SJSA1 (cell line): ENCODE data around the gene POLRMT. TPM values are rescaled to one million over a fixed set of nuclear protein-coding genes. Genes with fewer than 3 reads are reported as not detected.
A peak's percentile ranks its signal among the peaks of the same experiment; 100 is the strongest.
"Not testable (repeated sequence)": the region's sequence is repeated elsewhere in the genome, so short reads cannot be mapped to it uniquely, and the experiment has no call there.

Experiments
- DNase-seq, 2 experiments: peaks; one replicate each; pipeline ENCODE4 v3.0.0-alpha.2; 2015 to 2020; ENCODE audit warnings: low spot score in 2 of 2, low read depth in 1 of 2
- H3K27ac ChIP-seq: fragments of 250-450 bp; sonication (Bioruptor Pico); 2 replicates; pipeline ENCODE4 v1.5.1; 2020; ENCODE audit warnings: mild to moderate bottlenecking, moderate library complexity
- H3K27me3 ChIP-seq: fragments of 250-450 bp; sonication (Bioruptor Pico); replicated peaks from 2 replicates; pipeline ENCODE4 v1.5.1; 2020; ENCODE audit warnings: mild to moderate bottlenecking, moderate library complexity
- H3K36me3 ChIP-seq: fragments of 250-450 bp; sonication (Bioruptor Pico); 2 replicates; pipeline ENCODE4 v1.5.1; 2020; ENCODE audit warnings: mild to moderate bottlenecking
- H3K4me1 ChIP-seq: fragments of 250-450 bp; sonication (Bioruptor Pico); replicated peaks from 2 replicates; pipeline ENCODE4 v1.6.1; 2021; ENCODE audit warnings: mild to moderate bottlenecking
- H3K4me3 ChIP-seq: fragments of 250-450 bp; sonication (Bioruptor Pico); 2 replicates; pipeline ENCODE4 v1.5.1; 2020; ENCODE audit warnings: mild to moderate bottlenecking
- H3K9me3 ChIP-seq: fragments of 250-450 bp; sonication (Bioruptor Pico); replicated peaks from 2 replicates; pipeline ENCODE4 v1.5.1; 2020; ENCODE audit warnings: mild to moderate bottlenecking
- total RNA-seq: library from RNA; depleted of rRNA; stranded (reverse); fragments of >200 nt; shearing (Covaris generic); gene quantifications from 2 replicates; pipeline ENCODE4 v1.2.3, GENCODE V29; 2014

The POLRMT gene
- total RNA-seq, 1 experiment from 2014 or later = 44.2 TPM

GRCh38 chr19:613732-614567, 19.4 kb downstream of the POLRMT start:
- H3K4me3 ChIP-seq = no peak overlapping the region
- peaks cover 42% of the 10 kb centered on the region for H3K36me3 ChIP-seq
- peak in 1 of 2 experiments; percentile 46 for DNase-seq
- peaks cover 34% of the 10 kb centered on the region for H3K4me1 ChIP-seq
- no peak overlapping the region for H3K27ac ChIP-seq
- no peaks in the 10 kb centered on the region; the same call in 1 of the 2 replicates for H3K9me3 ChIP-seq
- H3K27me3 ChIP-seq = no peaks in the 10 kb centered on the region

- Histone ChIP-seq H3K4me1 (peaks cover 38% of the 10 kb centered on the region), H3K27me3 (no peaks in the 10 kb centered on the region), H3K9me3 (no peaks in the 10 kb centered on the region; the same call in 1 of the 2 replicates), H3K27ac (no peak overlapping the region), H3K36me3 (peaks cover 32% of the 10 kb centered on the region), H3K4me3 (no peak overlapping the region)
- DNase-seq = no peak
These were observed 20.4 kb downstream of the POLRMT start for GRCh38 chr19:612941-613340.

- Histone ChIP-seq H3K36me3 (peaks cover 31% of the 10 kb centered on the region), H3K9me3 (no peaks in the 10 kb centered on the region; the same call in 1 of the 2 replicates), H3K4me1 (peaks cover 38% of the 10 kb centered on the region), H3K27ac (peak overlapping the region; percentile 93), H3K4me3 (no peak overlapping the region), H3K27me3 (no peaks in the 10 kb centered on the region)
- peak; percentile 98 to 99 for DNase-seq
These were observed 21.9 kb downstream of the POLRMT start for GRCh38 chr19:611481-611868.

- no peaks in the 10 kb centered on the region for H3K27me3 ChIP-seq
- H3K4me3 ChIP-seq = peak overlapping the region; percentile 14
- H3K9me3 ChIP-seq = no peaks in the 10 kb centered on the region; the same call in 1 of the 2 replicates
- peak; percentile 93 to 94 for DNase-seq
- peak overlapping the region; percentile 93 for H3K27ac ChIP-seq
- H3K4me1 ChIP-seq = peaks cover 38% of the 10 kb centered on the region
- H3K36me3 ChIP-seq = peaks cover 31% of the 10 kb centered on the region
These were observed 22.4 kb downstream of the POLRMT start for GRCh38 chr19:610801-611480.

- peaks cover 28% of the 10 kb centered on the region for H3K36me3 ChIP-seq
- H3K27me3 ChIP-seq = no peaks in the 10 kb centered on the region
- H3K4me1 ChIP-seq = peaks cover 38% of the 10 kb centered on the region
- H3K9me3 ChIP-seq = no peaks in the 10 kb centered on the region; the same call in 1 of the 2 replicates
- DNase-seq = peak in 1 of 2 experiments; percentile 60
- peak overlapping the region; percentile 93 for H3K27ac ChIP-seq
- H3K4me3 ChIP-seq = peak overlapping the region; percentile 17
These were observed 23.1 kb downstream of the POLRMT start for GRCh38 chr19:610071-610800.

GRCh38 chr19:609004-609346, 24.4 kb downstream of the POLRMT start:
- Histone ChIP-seq H3K4me3 (no peak overlapping the region), H3K9me3 (no peaks in the 10 kb centered on the region; the same call in 1 of the 2 replicates), H3K36me3 (peaks cover 17% of the 10 kb centered on the region), H3K4me1 (peaks cover 38% of the 10 kb centered on the region), H3K27me3 (no peaks in the 10 kb centered on the region), H3K27ac (peak overlapping the region; percentile 42; the same call in 1 of the 2 replicates)
- DNase-seq = no peak

- Histone ChIP-seq H3K9me3 (no peaks in the 10 kb centered on the region; the same call in 1 of the 2 replicates), H3K4me1 (peaks cover 38% of the 10 kb centered on the region), H3K36me3 (peaks cover 17% of the 10 kb centered on the region), H3K27ac (no peak overlapping the region), H3K4me3 (no peak overlapping the region), H3K27me3 (no peaks in the 10 kb centered on the region)
- no peak for DNase-seq
These were observed 25.0 kb downstream of the POLRMT start for GRCh38 chr19:608155-609003.

GRCh38 chr19:607301-608154, 25.8 kb downstream of the POLRMT start:
- H3K4me3 ChIP-seq = no peak overlapping the region
- H3K4me1 ChIP-seq = peaks cover 38% of the 10 kb centered on the region
- no peak overlapping the region for H3K27ac ChIP-seq
- H3K27me3 ChIP-seq = no peaks in the 10 kb centered on the region
- H3K36me3 ChIP-seq = peaks cover 11% of the 10 kb centered on the region; the same call in 1 of the 2 replicates
- H3K9me3 ChIP-seq = no peaks in the 10 kb centered on the region; the same call in 1 of the 2 replicates
- DNase-seq = no peak

GRCh38 chr19:605061-605971, 28.0 kb downstream of the POLRMT start:
- peaks cover 21% of the 10 kb centered on the region for H3K4me1 ChIP-seq
- not testable (repeated sequence) for H3K27me3 ChIP-seq, H3K36me3 ChIP-seq, H3K9me3 ChIP-seq, H3K4me3 ChIP-seq, H3K27ac ChIP-seq, DNase-seq

- no peaks in the 10 kb centered on the region for H3K27me3 ChIP-seq
- no peaks in the 10 kb centered on the region; the same call in 1 of the 2 replicates for H3K36me3 ChIP-seq
- H3K4me1 ChIP-seq = peaks cover 11% of the 10 kb centered on the region
- H3K9me3 ChIP-seq = no peaks in the 10 kb centered on the region; the same call in 1 of the 2 replicates
- no peak overlapping the region for H3K4me3 ChIP-seq
- H3K27ac ChIP-seq = no peak overlapping the region
- no peak for DNase-seq
These were observed 29.0 kb downstream of the POLRMT start for GRCh38 chr19:604355-604754.

GRCh38 chr19:603779-604178, 29.6 kb downstream of the POLRMT start:
- not testable (repeated sequence) for H3K4me3 ChIP-seq, H3K36me3 ChIP-seq, H3K27me3 ChIP-seq, H3K9me3 ChIP-seq, DNase-seq, H3K4me1 ChIP-seq, H3K27ac ChIP-seq
